PC-3 (cell line): ENCODE measurements around the gene GPC1. TPM values are rescaled to one million over a fixed set of nuclear protein-coding genes. Genes with fewer than 3 reads are reported as not detected.

Source experiments
- ATAC-seq: fragments of 200-7000 bp; cut with Tn5 transposase; 2 replicates; pipeline ENCODE4 v1.9.1; 2020; ENCODE audit warnings: mild to moderate bottlenecking, moderate library complexity
- BruUV-seq: library from RNA; stranded (reverse); fragments of 400-500 nt; replicated peaks from 2 replicates; lab custom pipeline; 2021; lab: Mats Ljungman, UMichigan
- CTCF ChIA-PET: fragments of 300-600 bp; sonication (Branson Sonifier 250); formaldehyde crosslinking; loops from one replicate; lab custom pipeline; 2022; ENCODE audit warnings: antibody characterized with exemption; lab: Charles Lee
- POLR2A ChIA-PET: fragments of 300-600 bp; sonication (Branson Sonifier 250); formaldehyde crosslinking; loops from one replicate; lab custom pipeline; 2022; ENCODE audit warnings: antibody characterized with exemption; ENCODE audit not compliant: unreplicated experiment; lab: Charles Lee
- DNase-seq: peaks from one replicate; pipeline ENCODE4 v3.0.0-alpha.2; 2015
- H2AFZ ChIP-seq: fragments of 300-600 bp; sonication (generic); 2 replicates; pipeline ENCODE4 v1.6.0; 2016; ENCODE audit warnings: antibody characterized with exemption, low read length
- H3F3A ChIP-seq: fragments of 300-600 bp; sonication (generic); one replicate; pipeline ENCODE4 v1.6.0; 2017; ENCODE audit warnings: antibody characterized with exemption, low read length, control low read depth, mild to moderate bottlenecking; ENCODE audit not compliant: unreplicated experiment
- H3K27ac ChIP-seq: fragments of 300-600 bp; sonication (generic); 2 replicates; pipeline ENCODE4 v1.5.1; 2016; ENCODE audit warnings: mild to moderate bottlenecking, low read length
- H3K27me3 ChIP-seq: fragments of 300-600 bp; sonication (generic); 2 replicates; pipeline ENCODE4 v1.6.1; 2016; ENCODE audit warnings: low read length, mixed read lengths
- H3K36me3 ChIP-seq: fragments of 300-600 bp; sonication (generic); 2 replicates; pipeline ENCODE4 v1.6.1; 2016; ENCODE audit warnings: low read depth, mixed run types, low read length, mixed read lengths
- H3K4me1 ChIP-seq: fragments of 300-600 bp; sonication (generic); 2 replicates; pipeline ENCODE4 v1.5.1; 2016; ENCODE audit warnings: low read length; ENCODE audit not compliant: insufficient read depth
- H3K4me2 ChIP-seq: fragments of 300-600 bp; sonication (generic); 2 replicates; pipeline ENCODE4 v1.6.0; 2016; ENCODE audit warnings: low read length
- H3K4me3 ChIP-seq: fragments of 300-600 bp; sonication (generic); 2 replicates; pipeline ENCODE4 v1.5.1; 2016; ENCODE audit warnings: mild to moderate bottlenecking, low read length, mixed read lengths
- H3K79me2 ChIP-seq: fragments of 300-600 bp; sonication (generic); 2 replicates; pipeline ENCODE4 v1.6.1; 2017; ENCODE audit warnings: low read length, mixed read lengths
- H3K9ac ChIP-seq: fragments of 300-600 bp; sonication (generic); 2 replicates; pipeline ENCODE4 v1.6.0; 2016; ENCODE audit warnings: mild to moderate bottlenecking, low read length
- H3K9me2 ChIP-seq: fragments of 300-600 bp; sonication (generic); replicated peaks from 2 replicates; pipeline ENCODE4 v1.6.1; 2016; ENCODE audit warnings: mixed run types, low read length, mixed read lengths
- H3K9me3 ChIP-seq: fragments of 300-600 bp; sonication (generic); 2 replicates; pipeline ENCODE4 v1.6.1; 2016; ENCODE audit warnings: low read length, mixed read lengths
- H4K20me1 ChIP-seq: fragments of 300-600 bp; sonication (generic); 2 replicates; pipeline ENCODE4 v1.6.1; 2016; ENCODE audit warnings: low read length, mixed read lengths
- CTCF ChIP-seq: fragments of 300-600 bp; sonication (generic); conservative IDR thresholded peaks from 2 replicates; pipeline ENCODE4 v1.5.1; 2017; ENCODE audit warnings: antibody characterized with exemption, low read depth, mild to moderate bottlenecking, low read length
- EZH2 ChIP-seq: fragments of 300-600 bp; sonication (generic); IDR thresholded peaks from one replicate; pipeline ENCODE4 v1.6.1; 2017; ENCODE audit warnings: antibody characterized with exemption, mild to moderate bottlenecking, low read length; ENCODE audit not compliant: unreplicated experiment
- EZH2phosphoT487 ChIP-seq: fragments of 300-600 bp; sonication (generic); IDR thresholded peaks from 2 replicates; pipeline ENCODE4 v1.6.1; 2018; ENCODE audit warnings: mild to moderate bottlenecking, antibody characterized with exemption, low read length, borderline replicate concordance
- intact Hi-C: fragments of 100-400 bp; cut with micrococcal nuclease; formaldehyde crosslinking; loops from 2 replicates; pipeline ENCODE4 v1.9.0; 2023
- total RNA-seq: library from RNA; depleted of rRNA; stranded (reverse); fragments of >200 nt; gene quantifications from 2 replicates; pipeline ENCODE4 v1.2.3, GENCODE V29; 2014

Gene GPC1
- total RNA-seq, 1 experiment from 2014 or later: 37.1 TPM

GRCh38 chr2:240388471-240389301 is 46.8 kb upstream of the GPC1 start:
- TF ChIP-seq EZH2phosphoT487 (no peak), CTCF (no peak), EZH2 (no peak)
- Histone ChIP-seq H3K4me2 (no peak overlapping the region), H4K20me1 (no peaks in the 10 kb centered on the region), H3K27ac (no peak overlapping the region), H3K36me3 (no peaks in the 10 kb centered on the region), H3F3A (no peaks in the 10 kb centered on the region), H2AFZ (no peak overlapping the region), H3K9me2 (no peaks in the 10 kb centered on the region), H3K27me3 (no peaks in the 10 kb centered on the region), H3K4me3 (no peak overlapping the region), H3K9me3 (no peaks in the 10 kb centered on the region), H3K4me1 (peaks cover 13% of the 10 kb centered on the region), H3K79me2 (0 out of 2 replicates have a peak, but pooled peaks cover 5% of the 10 kb centered on the region), H3K9ac (no peak overlapping the region)
- ChIA-PET CTCF (no interaction called here), POLR2A (interaction anchor here (0.7 kb wide), 1 partner anchor 18 kb away, joined by 3 read pairs; no protein-coding TSS in a partner anchor)
- DNase-seq: no peak
- intact Hi-C loops: no loop called here
- BruUV-seq: no TSS peak
- no peak for ATAC-seq

- ChIA-PET CTCF (no interaction called here), POLR2A (no interaction called here)
- Histone ChIP-seq H3K4me3 (no peak overlapping the region), H3F3A (no peaks in the 10 kb centered on the region), H2AFZ (no peak overlapping the region), H3K79me2 (0 out of 2 replicates have a peak, but pooled peaks cover 5% of the 10 kb centered on the region), H3K9ac (no peak overlapping the region), H3K4me1 (peaks cover 13% of the 10 kb centered on the region), H3K4me2 (no peak overlapping the region), H3K27me3 (no peaks in the 10 kb centered on the region), H3K9me3 (no peaks in the 10 kb centered on the region), H3K9me2 (no peaks in the 10 kb centered on the region), H3K36me3 (no peaks in the 10 kb centered on the region), H4K20me1 (no peaks in the 10 kb centered on the region), H3K27ac (no peak overlapping the region)
- no TSS peak for BruUV-seq
- TF ChIP-seq CTCF (no peak), EZH2 (no peak), EZH2phosphoT487 (no peak)
- ATAC-seq (no peak), DNase-seq (no peak)
- intact Hi-C loops: no loop called here
Measured at GRCh38 chr2:240389302-240389805, 46.1 kb upstream of the GPC1 start.
